GM12801 (cell line): ENCODE results near the gene KLHL18.

Experiments
- CTCF ChIP-seq: IDR thresholded peaks from one replicate; pipeline ENCODE4 v1.5.1; 2011; ENCODE audit warnings: control low read depth; ENCODE audit not compliant: insufficient read length; ENCODE audit errors: extremely low read depth

The KLHL18 gene

GRCh38 chr3:47324278-47324865 lies 41.6 kb downstream of the KLHL18 start:
- TF ChIP-seq CTCF, result no peak

GRCh38 chr3:47333907-47334306 lies 51.2 kb downstream of the KLHL18 start:
- TF ChIP-seq CTCF, result no peak

- TF ChIP-seq CTCF, result no peak
Observed at GRCh38 chr3:47337656-47338055, 54.9 kb downstream of the KLHL18 start.

GRCh38 chr3:47339951-47340350 lies 57.2 kb downstream of the KLHL18 start:
- TF ChIP-seq CTCF, result no peak

GRCh38 chr3:47340866-47341265 lies 58.1 kb downstream of the KLHL18 start:
- no peak for TF ChIP-seq CTCF

GRCh38 chr3:47342151-47342550 lies 59.4 kb downstream of the KLHL18 start:
- TF ChIP-seq CTCF, result no peak

GRCh38 chr3:47342812-47343211 lies 60.1 kb downstream of the KLHL18 start:
- TF ChIP-seq CTCF, result no peak
